ENCODE results near the gene RELN.

GRCh38 chr7:103912891-103913605 is 76.4 kb downstream of the RELN start:
- TF ChIP-seq POLR2A (IDR thresholded peaks at IDR 0.05): no peak
- TF ChIP-seq POLR2AphosphoS5 (IDR thresholded peaks at IDR 0.05): no peak
- TF ChIP-seq CTCF (IDR thresholded peaks at IDR 0.05): no peak
- TF ChIP-seq EP300 (IDR thresholded peaks at IDR 0.05): no peak

All from gastroesophageal sphincter (tissue), 3 donors.